BLaER1 treated with 17β-estradiol and CSF1 and Interleukin-3, amounts not matched to agents 10 nM and 100 nM (cell line): Measurements from ENCODE around the gene CA9.

ENCODE experiments used
- H3K27ac ChIP-seq, 11 experiments: shearing (Covaris generic); formaldehyde crosslinking; 2 replicates each; pipeline ENCODE4 v1.8.1; 2022
- H3K27me3 ChIP-seq, 11 experiments: shearing (Covaris generic); formaldehyde crosslinking; 2 replicates each; pipeline ENCODE4 v1.8.1; 2022
- H3K36me3 ChIP-seq, 11 experiments: shearing (Covaris generic); formaldehyde crosslinking; 2 replicates each; pipeline ENCODE4 v1.8.1; 2022
- H3K4me1 ChIP-seq, 10 experiments: shearing (Covaris generic); formaldehyde crosslinking; 2 replicates each; pipeline ENCODE4 v1.8.1; 2022
- H3K4me2 ChIP-seq, 11 experiments: shearing (Covaris generic); formaldehyde crosslinking; 2 replicates each; pipeline ENCODE4 v1.8.1; 2022
- H3K4me3 ChIP-seq, 10 experiments: shearing (Covaris generic); formaldehyde crosslinking; 2 replicates each; pipeline ENCODE4 v1.8.1; 2022
- H3K9ac ChIP-seq, 11 experiments: shearing (Covaris generic); formaldehyde crosslinking; 2 replicates each; pipeline ENCODE4 v1.8.1; 2022
- H3K9me3 ChIP-seq, 11 experiments: shearing (Covaris generic); formaldehyde crosslinking; replicated peaks in 1 of 11; 2 replicates each; pipeline ENCODE4 v1.8.1; 2022
- H4K20me1 ChIP-seq, 11 experiments: shearing (Covaris generic); formaldehyde crosslinking; 2 replicates each; pipeline ENCODE4 v1.8.1; 2022
- Cebpa-rat ChIP-seq, 11 experiments: shearing (Covaris generic); IDR thresholded peaks; 2 replicates each; pipeline ENCODE4 v1.8.1; 2022

The CA9 gene

DNA sequence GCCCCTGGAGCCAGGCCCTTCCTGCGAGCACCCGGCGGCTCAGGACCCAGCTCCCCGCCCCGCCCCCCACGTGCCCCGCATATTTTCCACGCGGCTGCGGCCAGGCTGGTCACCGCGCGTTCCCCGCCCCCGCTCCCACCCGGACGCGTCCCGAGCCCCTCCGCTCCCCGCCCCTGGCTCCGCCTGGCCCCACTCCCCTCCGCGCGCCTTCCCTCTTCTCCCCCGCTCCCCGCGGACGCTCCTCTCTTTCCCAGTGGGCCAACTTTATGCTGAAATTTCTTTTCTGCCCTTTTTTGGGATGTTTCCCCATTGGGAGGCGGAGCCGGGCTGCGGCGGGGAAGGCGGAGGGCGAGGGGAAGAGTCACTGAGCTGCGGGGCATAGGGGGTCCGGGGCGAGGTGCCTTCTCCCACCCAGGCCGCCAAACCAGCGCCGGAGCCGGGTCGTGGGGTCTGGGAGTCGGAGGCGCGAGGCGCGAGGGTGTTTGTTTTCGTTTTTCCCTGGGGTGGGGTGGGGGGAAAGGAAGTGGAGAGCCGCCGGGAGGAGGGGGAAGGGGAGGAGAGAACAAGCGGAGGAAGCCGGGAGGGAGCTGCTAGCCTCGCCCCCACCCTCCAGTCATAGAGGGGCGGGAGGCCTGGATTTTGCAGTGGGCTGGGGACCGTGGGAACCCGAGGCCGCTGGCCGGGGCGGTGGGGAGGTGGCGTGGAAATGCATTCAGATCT, 17.0 kb downstream of the CA9 start:
- Histone ChIP-seq H3K9ac (peak overlapping the region; percentile 78 to 86 (median 83)), H3K27me3 (no peaks in the 10 kb centered on the region), H3K4me1 (peaks cover 39 to 51% (median 48%) of the 10 kb centered on the region in 10 experiments), H3K4me2 (peak overlapping the region; percentile 78 to 99 (median 96)), H4K20me1 (peaks cover 0 to 2% (median 0%) of the 10 kb centered on the region in 11 experiments; a peak in 3 of 22 replicates), H3K4me3 (peak overlapping the region; percentile 61 to 81 (median 68)), H3K36me3 (peaks cover 2 to 15% (median 4%) of the 10 kb centered on the region in 11 experiments), H3K27ac (peak overlapping the region; percentile 64 to 87 (median 80)), H3K9me3 (no peaks in the 10 kb centered on the region)
- TF ChIP-seq Cebpa-rat (IDR thresholded peaks at IDR 0.05), result no peak

GRCh38 chr9:35691334-35691650, 17.6 kb downstream of the CA9 start:
- Histone ChIP-seq H3K9ac (peak overlapping the region; percentile 78 to 86 (median 83); a peak in 21 of 22 replicates), H3K4me2 (peak overlapping the region; percentile 78 to 99 (median 96)), H3K9me3 (no peaks in the 10 kb centered on the region), H3K4me1 (peaks cover 39 to 51% (median 48%) of the 10 kb centered on the region in 10 experiments), H3K27ac (peak overlapping the region; percentile 64 to 87 (median 80); a peak in 20 of 22 replicates), H3K27me3 (no peaks in the 10 kb centered on the region), H3K4me3 (peak overlapping the region; percentile 61 to 81 (median 68); a peak in 19 of 20 replicates), H3K36me3 (peaks cover 7 to 15% (median 9%) of the 10 kb centered on the region in 11 experiments), H4K20me1 (peaks cover 0 to 7% (median 2%) of the 10 kb centered on the region in 11 experiments; a peak in 7 of 22 replicates)
- no peak for TF ChIP-seq Cebpa-rat (IDR thresholded peaks at IDR 0.05)

DNA sequence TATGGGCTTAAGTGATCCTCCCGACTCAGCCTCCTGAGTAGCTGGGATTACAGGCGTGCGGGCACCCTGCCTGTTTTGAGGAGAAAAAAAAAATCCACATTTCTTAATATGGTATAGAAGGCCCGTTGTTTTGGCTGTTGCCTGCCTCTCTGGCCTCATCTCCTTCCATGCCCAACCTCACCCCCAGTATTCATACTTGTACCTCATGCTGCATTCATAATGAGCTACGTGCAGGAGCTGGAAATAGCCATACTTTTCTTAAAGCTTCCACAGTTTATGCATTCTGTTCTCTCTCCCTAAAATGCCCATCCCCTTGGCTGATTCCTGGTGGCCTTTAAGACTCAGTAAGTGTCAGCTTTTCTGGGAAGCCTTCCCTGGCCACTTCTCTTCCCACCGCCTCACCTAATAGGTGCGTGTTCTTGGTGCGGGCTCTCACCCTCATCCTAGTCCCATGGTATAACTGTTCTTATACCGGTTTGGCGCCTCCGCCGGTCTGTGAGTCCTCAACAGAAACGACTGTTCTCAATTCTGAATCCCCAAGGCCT, 18.1 kb downstream of the CA9 start:
- Histone ChIP-seq H3K9me3 (no peaks in the 10 kb centered on the region), H4K20me1 (peaks cover 0 to 13% (median 6%) of the 10 kb centered on the region in 11 experiments; a peak in 11 of 22 replicates), H3K27ac (peak overlapping the region in 4 of 11 experiments; percentile 78 to 87 (median 84); a peak in 5 of 22 replicates), H3K9ac (peak overlapping the region in 2 of 11 experiments; percentile 83 to 85; a peak in 2 of 22 replicates), H3K27me3 (no peaks in the 10 kb centered on the region), H3K4me2 (peak overlapping the region in 9 of 11 experiments; percentile 78 to 99 (median 97); a peak in 14 of 22 replicates), H3K4me1 (peaks cover 39 to 47% (median 44%) of the 10 kb centered on the region in 10 experiments), H3K36me3 (peaks cover 11 to 21% (median 14%) of the 10 kb centered on the region in 11 experiments), H3K4me3 (no peak overlapping the region)
- no peak for TF ChIP-seq Cebpa-rat (IDR thresholded peaks at IDR 0.05)

DNA sequence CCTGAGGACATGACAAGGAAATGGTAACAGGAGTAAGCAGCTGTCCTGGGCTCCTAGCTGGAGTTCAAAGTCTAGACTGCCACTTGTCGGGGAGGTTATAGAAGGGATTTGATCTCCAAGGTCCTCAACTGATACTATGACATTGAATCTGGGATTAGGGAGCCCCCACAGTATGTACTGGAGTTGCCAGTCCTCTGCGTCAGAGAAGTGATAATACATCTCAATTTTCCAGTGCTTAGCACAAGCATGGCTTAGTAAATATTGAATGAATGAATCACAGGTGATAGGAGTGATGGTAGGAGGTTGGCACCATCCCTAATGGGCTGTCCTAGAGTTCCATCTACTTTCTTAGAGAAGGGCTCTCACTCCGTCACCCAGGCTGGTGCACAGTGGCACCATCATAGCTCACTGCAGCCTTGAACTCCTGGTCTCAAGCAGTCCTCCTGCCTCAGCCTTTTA, 22.2 kb downstream of the CA9 start:
- Histone ChIP-seq H3K4me2 (no peak overlapping the region), H3K4me1 (peaks cover 7 to 11% (median 10%) of the 10 kb centered on the region in 10 experiments), H3K4me3 (no peak overlapping the region), H3K9me3 (no peaks in the 10 kb centered on the region), H3K9ac (no peak overlapping the region), H4K20me1 (peaks cover 4 to 53% (median 32%) of the 10 kb centered on the region in 11 experiments; a peak in 18 of 22 replicates), H3K36me3 (peaks cover 53 to 62% (median 56%) of the 10 kb centered on the region in 11 experiments), H3K27ac (no peak overlapping the region), H3K27me3 (no peaks in the 10 kb centered on the region)
- no peak for TF ChIP-seq Cebpa-rat (IDR thresholded peaks at IDR 0.05)

GRCh38 chr9:35696520-35697215, 22.9 kb downstream of the CA9 start:
- Histone ChIP-seq H3K4me2 (no peak overlapping the region), H3K27ac (no peak overlapping the region), H3K36me3 (peaks cover 60 to 69% (median 63%) of the 10 kb centered on the region in 11 experiments), H3K4me1 (peaks cover 0 to 4% (median 3%) of the 10 kb centered on the region in 10 experiments; a peak in 14 of 20 replicates), H3K9ac (no peak overlapping the region), H4K20me1 (peaks cover 4 to 60% (median 32%) of the 10 kb centered on the region in 11 experiments; a peak in 18 of 22 replicates), H3K27me3 (no peaks in the 10 kb centered on the region), H3K4me3 (no peak overlapping the region), H3K9me3 (no peaks in the 10 kb centered on the region)
- no peak for TF ChIP-seq Cebpa-rat (IDR thresholded peaks at IDR 0.05)

DNA sequence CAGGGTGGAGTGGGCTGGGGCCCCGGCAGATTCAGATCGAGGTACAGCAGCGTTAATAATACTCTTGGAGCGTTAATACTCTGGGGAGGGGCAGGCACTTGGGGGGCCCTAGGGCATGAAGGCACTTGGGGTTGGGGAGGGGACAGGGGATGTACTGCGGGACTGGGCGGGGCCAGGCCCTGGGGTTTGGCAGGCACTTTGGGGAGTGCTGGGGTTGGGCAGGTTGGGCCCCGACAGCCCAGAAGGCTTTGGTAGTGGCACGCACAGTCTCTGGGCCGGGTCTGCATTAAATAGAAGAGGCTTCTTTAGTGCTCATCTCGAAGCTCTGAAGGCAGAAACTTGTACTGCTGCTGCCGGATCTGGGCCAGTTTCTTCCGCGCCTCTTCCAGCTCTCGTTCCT, 23.8 kb downstream of the CA9 start:
- no peak for TF ChIP-seq Cebpa-rat (IDR thresholded peaks at IDR 0.05)
- Histone ChIP-seq H3K36me3 (peaks cover 68 to 77% (median 71%) of the 10 kb centered on the region in 11 experiments), H3K27ac (no peak overlapping the region)

DNA sequence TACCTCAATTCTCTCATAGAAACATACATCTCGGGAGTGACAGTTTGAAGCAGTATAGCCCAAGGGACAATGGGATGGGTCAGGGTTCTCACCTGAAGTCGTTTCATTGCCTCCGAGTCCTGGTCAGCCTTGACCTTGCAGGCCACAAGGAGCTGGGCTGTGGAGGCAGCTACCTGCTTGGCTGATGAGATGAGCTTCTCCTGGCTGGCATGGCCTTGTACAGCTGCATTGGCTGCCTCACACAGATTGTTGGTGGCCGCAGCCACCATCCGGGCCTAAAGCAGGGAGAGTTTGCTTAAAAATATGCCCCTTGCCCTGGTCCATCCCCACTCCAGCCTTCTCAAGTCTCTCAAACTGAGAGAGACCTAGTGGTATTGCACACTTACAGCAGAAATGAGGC, 24.5 kb downstream of the CA9 start:
- no peak overlapping the region for H3K9ac ChIP-seq
- H3K4me1 ChIP-seq, result no peaks in the 10 kb centered on the region
- H3K4me3 ChIP-seq, result no peak overlapping the region
- H3K9me3 ChIP-seq, result no peaks in the 10 kb centered on the region
- no peak overlapping the region for H3K4me2 ChIP-seq
- TF ChIP-seq Cebpa-rat (IDR thresholded peaks at IDR 0.05), result no peak
- H3K27me3 ChIP-seq, result no peaks in the 10 kb centered on the region
- peaks cover 75 to 85% (median 78%) of the 10 kb centered on the region in 11 experiments for H3K36me3 ChIP-seq
- H4K20me1 ChIP-seq, result peaks cover 4 to 75% (median 32%) of the 10 kb centered on the region in 11 experiments; a peak in 18 of 22 replicates
- no peak overlapping the region for H3K27ac ChIP-seq

More for the DNA sequence above, 23.8 kb downstream of the CA9 start:
- no peak overlapping the region for H3K9ac ChIP-seq
- H3K27me3 ChIP-seq, result no peaks in the 10 kb centered on the region
- H3K4me1 ChIP-seq, result no peaks in the 10 kb centered on the region
- H4K20me1 ChIP-seq, result peaks cover 4 to 67% (median 32%) of the 10 kb centered on the region in 11 experiments; a peak in 18 of 22 replicates
- H3K4me3 ChIP-seq, result no peak overlapping the region
- no peaks in the 10 kb centered on the region for H3K9me3 ChIP-seq
- no peak overlapping the region for H3K4me2 ChIP-seq

GRCh38 chr9:35700031-35700430, 26.3 kb downstream of the CA9 start:
- H4K20me1 ChIP-seq, result peaks cover 4 to 93% (median 32%) of the 10 kb centered on the region in 11 experiments; a peak in 18 of 22 replicates
- no peaks in the 10 kb centered on the region for H3K9me3 ChIP-seq
- no peak for TF ChIP-seq Cebpa-rat (IDR thresholded peaks at IDR 0.05)
- H3K4me1 ChIP-seq, result no peaks in the 10 kb centered on the region
- no peak overlapping the region for H3K4me3 ChIP-seq
- H3K9ac ChIP-seq, result no peak overlapping the region
- H3K4me2 ChIP-seq, result no peak overlapping the region
- peaks cover 93 to 100% (median 96%) of the 10 kb centered on the region in 11 experiments for H3K36me3 ChIP-seq
- no peaks in the 10 kb centered on the region for H3K27me3 ChIP-seq
- no peak overlapping the region for H3K27ac ChIP-seq
